Stimulated activated CD4-positive, alpha-beta T cell treated with anti-CD3 and anti-CD28 coated beads, Interleukin-2, amount 100 ng/mL, for 4 hours (primary cell): Measurements from ENCODE around the gene NINL.
"Not testable (repeated sequence)": the region's sequence is repeated elsewhere in the genome, so short reads cannot be mapped to it uniquely, and the experiment has no call there.

ENCODE experiments used
- DNase-seq: peaks from one replicate; pipeline ENCODE4 v3.0.0-alpha.2; 2020; ENCODE audit warnings: low read depth

NINL gene

GRCh38 chr20:25584905-25585704 lies at the start of gene NINL:
Gene NINL, minus strand, starts transcription at chr20:25585531. Its CDS starts 58,944 bp downstream, at chr20:25526587.
- peak; percentile 31 for DNase-seq

DNA sequence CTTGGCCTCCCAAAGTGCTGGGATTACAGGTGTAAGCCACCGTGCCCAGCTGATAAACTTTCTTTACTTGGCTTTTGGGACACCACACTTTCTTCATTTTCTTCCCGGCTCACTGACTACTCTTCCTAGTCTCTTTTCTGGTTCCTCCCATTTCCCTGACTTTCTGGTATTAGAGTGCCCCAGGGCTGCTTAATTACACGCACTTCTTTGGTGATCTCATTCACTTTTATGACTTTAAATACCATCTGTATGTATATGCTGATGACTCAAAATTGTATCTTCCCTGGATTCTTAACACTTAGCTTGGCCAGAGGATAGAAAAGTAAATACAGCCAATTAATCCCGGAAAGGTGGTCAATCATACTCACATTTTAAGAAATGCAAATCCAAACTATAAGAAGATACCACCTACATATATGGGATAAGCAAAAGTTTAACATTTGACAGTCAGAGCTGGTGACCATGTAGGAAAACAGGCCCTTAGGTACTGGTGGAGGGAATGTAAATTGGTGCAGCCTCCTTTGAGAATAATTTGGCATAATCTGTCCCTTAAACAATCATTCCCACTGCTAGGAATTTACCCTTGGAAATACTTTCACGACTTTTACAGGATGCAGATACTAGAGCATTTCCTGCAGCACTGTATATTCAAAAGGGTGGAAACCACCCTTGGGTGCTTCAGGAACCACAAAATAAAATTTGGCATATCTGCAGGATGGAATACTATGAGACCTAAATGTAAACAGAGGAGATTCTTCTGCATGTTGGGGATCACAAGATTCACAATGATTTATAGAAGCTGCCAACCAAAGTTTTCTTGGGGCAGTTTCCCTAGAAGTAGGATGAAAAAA lies 47.8 kb upstream of the NINL start:
- DNase-seq: no peak

DNA sequence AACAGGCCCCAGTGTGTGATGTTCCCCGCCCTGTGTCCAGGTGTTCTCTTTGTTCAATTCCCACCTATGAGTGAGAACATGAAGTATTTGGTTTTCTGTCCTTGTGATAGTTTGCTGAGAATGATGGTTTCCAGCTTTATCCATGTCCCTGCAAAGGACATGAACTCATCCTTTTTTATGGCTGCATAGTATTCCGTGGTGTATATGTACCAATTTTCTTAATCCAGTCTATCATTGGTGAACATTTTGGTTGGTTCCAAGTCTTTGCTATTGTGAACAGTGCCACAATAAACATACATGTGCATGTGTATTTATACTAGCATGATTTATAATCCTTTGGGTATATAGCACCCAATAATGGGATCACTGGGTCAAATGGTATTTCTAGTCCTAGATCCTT lies 45.3 kb upstream of the NINL start:
- not testable (repeated sequence) for DNase-seq

DNA sequence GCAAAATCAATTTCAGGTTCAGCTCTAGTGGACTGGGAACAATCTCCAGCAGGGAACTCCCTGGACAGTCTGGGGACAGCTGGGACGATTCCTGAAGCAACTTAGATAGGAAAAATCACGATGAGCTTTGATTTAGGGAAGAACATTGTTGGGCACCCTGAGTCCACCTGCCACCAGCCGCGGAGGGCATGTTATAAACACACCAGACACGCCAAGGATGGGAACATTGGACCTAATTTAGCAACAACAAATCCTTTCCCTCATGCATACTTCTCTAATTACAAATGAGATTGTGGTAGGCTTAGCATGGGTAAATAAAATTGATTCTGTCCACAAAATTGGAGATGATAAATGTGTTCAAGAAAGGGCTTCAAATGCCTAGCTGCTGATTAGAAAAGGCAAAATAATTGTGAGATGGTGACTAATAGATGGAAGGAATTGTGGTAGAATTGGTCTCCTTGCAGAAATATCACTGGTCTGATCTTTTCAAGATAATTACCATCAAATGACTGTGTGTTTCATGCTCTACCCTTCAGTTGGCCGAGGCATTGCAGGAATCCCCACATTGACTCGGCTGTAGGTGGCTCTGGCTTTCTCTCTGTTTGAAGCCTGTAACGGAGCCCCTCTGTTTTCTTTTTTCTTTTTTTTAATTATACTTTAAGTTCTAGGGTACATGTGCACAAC lies 44.6 kb upstream of the NINL start:
- DNase-seq: no peak

- no peak for DNase-seq
These were observed 41.4 kb upstream of the NINL start for GRCh38 chr20:25626779-25627178.

DNA sequence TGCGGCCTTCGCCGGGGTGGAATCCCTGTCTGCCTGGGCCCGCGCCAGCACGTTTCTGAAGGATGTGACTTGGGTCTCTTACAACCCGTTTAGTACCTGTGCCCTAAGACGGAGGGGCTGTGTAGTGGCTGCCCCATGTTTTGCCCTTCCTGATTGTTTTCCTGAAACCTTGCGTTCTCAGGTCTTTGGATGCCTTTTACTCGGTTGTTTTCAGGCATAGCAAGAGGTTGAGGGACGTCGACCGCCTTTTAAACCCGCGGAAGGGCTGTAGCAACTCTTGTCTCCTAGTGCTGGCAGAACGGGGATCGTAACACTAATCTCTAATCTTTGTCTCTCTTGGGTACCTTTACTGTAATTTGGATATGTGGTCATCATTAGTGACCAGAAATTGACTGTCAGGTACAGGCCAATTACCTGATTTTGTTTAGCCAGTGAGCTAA lies 39.2 kb upstream of the NINL start:
- peak; percentile 2 for DNase-seq

DNA sequence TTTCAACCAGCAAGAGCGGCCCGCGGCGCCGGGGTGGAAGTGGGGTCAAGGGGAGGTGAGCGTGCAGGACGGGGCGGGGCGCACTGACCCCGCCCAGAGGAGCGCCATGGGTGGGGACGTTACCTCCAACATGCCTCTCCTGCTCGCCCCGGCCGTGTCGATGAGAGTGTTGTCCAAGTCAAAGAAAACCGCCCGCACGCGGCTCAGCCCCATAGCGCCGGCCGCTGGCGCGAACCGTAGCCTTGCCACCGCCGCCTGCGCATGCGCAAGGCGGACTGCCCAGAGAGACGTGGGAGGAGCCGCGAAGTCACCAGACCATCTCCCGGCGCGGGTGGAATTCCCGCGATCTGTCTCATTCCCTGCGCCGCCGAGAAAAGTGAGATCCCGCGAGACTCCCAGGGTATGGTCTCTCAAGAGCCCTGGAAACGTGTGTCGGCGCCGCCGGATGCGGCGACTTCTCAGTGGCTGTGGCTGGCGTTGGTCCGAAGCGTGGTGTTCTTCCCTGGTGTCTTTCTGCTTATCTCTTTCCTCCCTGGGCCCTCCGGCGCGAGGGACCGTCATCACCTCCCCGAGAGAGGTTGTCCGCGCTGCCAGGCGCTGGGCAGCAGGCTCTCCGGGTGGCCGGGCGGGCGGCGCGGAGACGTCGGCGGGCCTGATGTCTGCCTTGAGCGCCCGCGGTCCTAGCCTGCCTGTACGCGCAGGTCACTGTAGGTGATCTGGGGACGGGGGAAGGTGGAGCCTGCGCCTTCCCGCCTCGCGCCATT lies 38.6 kb upstream of the NINL start, which contains the start of gene NANP:
NANP (minus strand) TSS at position 279 of the 764 bp plus-strand sequence; CDS start at position 213, 66 bp downstream.
- peak; percentile 78 for DNase-seq

DNA sequence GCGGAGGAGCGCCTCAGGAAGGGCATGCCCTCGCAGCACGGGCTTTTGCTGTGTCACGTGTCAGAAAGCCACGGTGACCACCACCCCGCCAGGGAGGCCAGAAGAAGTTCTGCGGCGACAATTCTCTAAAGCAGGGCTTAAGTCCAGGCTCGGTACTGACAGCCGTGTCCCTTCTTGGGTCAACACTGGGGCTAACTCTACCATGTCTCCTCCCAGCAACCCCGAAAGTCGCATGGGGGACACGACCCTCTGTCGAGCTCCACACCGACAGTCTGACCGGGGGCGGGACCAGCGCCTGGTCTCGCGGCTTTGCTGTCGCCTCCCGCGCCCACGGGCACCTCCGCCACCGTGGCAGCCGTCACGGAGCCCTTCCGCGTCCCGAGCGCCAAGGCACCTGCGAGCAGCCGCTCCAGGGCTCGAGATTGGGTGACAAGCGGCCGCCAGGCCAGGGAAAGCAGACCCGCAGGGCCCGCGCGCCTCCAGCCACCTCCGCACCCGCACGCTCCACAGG lies 37.9 kb upstream of the NINL start:
- DNase-seq: peak; percentile 1

- no peak for DNase-seq
These were observed 37.3 kb upstream of the NINL start for GRCh38 chr20:25622450-25623224.

- no peak for DNase-seq
These were observed 36.7 kb upstream of the NINL start for GRCh38 chr20:25622049-25622448.

GRCh38 chr20:25619514-25619913 lies 34.2 kb upstream of the NINL start:
- DNase-seq: no peak

- no peak for DNase-seq
These were observed 23.4 kb upstream of the NINL start for GRCh38 chr20:25608774-25609173.

- DNase-seq: no peak
These were observed 20.9 kb upstream of the NINL start for GRCh38 chr20:25606094-25606695.

- DNase-seq: no peak
These were observed 19.8 kb upstream of the NINL start for GRCh38 chr20:25605148-25605547.

- no peak for DNase-seq
These were observed 19.3 kb upstream of the NINL start for GRCh38 chr20:25604611-25605010.

GRCh38 chr20:25602914-25603309 lies 17.6 kb upstream of the NINL start:
- DNase-seq: not testable (repeated sequence)

GRCh38 chr20:25602191-25602913 lies 17.0 kb upstream of the NINL start:
- DNase-seq: not testable (repeated sequence)

- DNase-seq: no peak
These were observed 16.3 kb upstream of the NINL start for GRCh38 chr20:25601659-25602058.

GRCh38 chr20:25600632-25601031 lies 15.3 kb upstream of the NINL start:
- DNase-seq: no peak
